ENCODE data around the gene CLTA. TPM values are rescaled to one million over a fixed set of nuclear protein-coding genes. Genes with fewer than 3 reads are reported as not detected.
A peak's percentile ranks its signal among the peaks of the same experiment; 100 is the strongest.

The CLTA gene
- total and polyA plus RNA-seq, 9 donors: 170 to 243 (median 216) TPM

DNA sequence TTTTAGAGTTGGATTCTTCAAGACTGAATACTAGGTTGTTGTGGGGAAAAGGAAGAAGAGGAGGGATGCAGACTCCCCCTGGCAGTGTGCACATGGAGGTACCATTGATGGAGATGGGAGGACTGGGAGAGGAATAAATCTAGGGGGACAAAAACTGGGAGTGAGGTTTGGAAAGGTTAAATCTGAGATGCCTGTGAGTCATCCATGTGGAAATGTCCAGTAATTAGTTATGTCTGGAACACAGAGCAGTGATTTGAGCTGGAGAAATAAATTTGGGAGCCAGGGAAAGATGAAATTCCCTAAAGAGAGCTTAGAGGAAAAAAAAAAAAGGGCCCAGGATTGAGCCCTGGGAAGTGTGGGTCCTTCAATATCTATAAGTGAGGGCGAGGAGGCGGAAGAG lies 29.5 kb upstream of the CLTA start:
- 72 to 83% (median 74%) methylated on average over 2 of the region's 2 CpGs for WGBS, 3 donors
- peaks cover 6% of the 10 kb centered on the region for H3K4me1 ChIP-seq (ENCODE audit: insufficient read depth)
- no peaks in the 10 kb centered on the region for H3K27me3 ChIP-seq
- H3K36me3 ChIP-seq: no peaks in the 10 kb centered on the region
- no peak overlapping the region for H3K27ac ChIP-seq
- intact Hi-C loops (cut with DNase I): loop anchor here in 2 of 4 donors (1.0 to 2.0 kb wide), 2 partner anchors 20 to 66 kb away; no protein-coding TSS in a partner anchor
- no peak overlapping the region for H3K4me3 ChIP-seq
- no peaks in the 10 kb centered on the region for H3K9me3 ChIP-seq
- TF ChIP-seq EP300 (IDR thresholded peaks at IDR 0.05) (no peak), POLR2A (IDR thresholded peaks at IDR 0.05) (no peak)
- TF ChIP-seq, protein P1, sequence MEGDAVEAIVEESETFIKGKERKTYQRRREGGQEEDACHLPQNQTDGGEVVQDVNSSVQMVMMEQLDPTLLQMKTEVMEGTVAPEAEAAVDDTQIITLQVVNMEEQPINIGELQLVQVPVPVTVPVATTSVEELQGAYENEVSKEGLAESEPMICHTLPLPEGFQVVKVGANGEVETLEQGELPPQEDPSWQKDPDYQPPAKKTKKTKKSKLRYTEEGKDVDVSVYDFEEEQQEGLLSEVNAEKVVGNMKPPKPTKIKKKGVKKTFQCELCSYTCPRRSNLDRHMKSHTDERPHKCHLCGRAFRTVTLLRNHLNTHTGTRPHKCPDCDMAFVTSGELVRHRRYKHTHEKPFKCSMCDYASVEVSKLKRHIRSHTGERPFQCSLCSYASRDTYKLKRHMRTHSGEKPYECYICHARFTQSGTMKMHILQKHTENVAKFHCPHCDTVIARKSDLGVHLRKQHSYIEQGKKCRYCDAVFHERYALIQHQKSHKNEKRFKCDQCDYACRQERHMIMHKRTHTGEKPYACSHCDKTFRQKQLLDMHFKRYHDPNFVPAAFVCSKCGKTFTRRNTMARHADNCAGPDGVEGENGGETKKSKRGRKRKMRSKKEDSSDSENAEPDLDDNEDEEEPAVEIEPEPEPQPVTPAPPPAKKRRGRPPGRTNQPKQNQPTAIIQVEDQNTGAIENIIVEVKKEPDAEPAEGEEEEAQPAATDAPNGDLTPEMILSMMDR (IDR thresholded peaks at IDR 0.05): no peak
- DNase-seq: no peak

DNA sequence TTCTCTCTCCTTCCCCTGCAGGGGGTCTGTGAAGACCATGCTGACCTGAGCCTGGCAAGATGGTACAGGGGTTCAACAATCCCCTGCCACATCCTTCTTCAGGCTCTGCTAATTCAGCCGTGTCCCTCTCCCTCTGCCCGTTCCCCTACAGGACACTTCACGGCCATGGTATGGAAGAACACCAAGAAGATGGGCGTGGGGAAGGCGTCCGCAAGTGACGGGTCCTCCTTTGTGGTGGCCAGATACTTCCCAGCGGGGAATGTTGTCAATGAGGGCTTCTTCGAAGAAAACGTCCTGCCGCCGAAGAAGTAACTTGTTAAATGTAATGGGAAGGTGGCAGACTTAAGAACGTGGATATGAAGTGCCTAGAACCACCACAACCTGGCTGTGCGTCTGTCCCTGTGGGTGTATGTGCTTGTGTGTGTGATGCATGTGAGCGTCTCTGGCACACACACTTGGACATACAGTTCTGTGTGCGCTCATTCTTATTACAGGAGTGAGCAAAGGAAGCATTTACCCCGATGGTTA lies 28.4 kb upstream of the CLTA start:
- H3K27me3 ChIP-seq: no peaks in the 10 kb centered on the region
- no peaks in the 10 kb centered on the region for H3K36me3 ChIP-seq
- TF ChIP-seq POLR2A (IDR thresholded peaks at IDR 0.05) (no peak), EP300 (IDR thresholded peaks at IDR 0.05) (no peak)
- TF ChIP-seq, protein P1 (IDR thresholded peaks at IDR 0.05): no peak
- peak in 3 of 5 donors; percentile 35 to 38 (median 38) for DNase-seq
- peak overlapping the region in 1 of 2 donors; percentile 76 for H3K27ac ChIP-seq
- H3K4me1 ChIP-seq (ENCODE audit: insufficient read depth): peaks cover 6% of the 10 kb centered on the region
- no peaks in the 10 kb centered on the region for H3K9me3 ChIP-seq
- 92 to 95% (median 93%) methylated on average over 17 of the region's 17 CpGs for WGBS, 3 donors
- intact Hi-C loops (cut with DNase I): no loop called here
- no peak overlapping the region for H3K4me3 ChIP-seq

DNA sequence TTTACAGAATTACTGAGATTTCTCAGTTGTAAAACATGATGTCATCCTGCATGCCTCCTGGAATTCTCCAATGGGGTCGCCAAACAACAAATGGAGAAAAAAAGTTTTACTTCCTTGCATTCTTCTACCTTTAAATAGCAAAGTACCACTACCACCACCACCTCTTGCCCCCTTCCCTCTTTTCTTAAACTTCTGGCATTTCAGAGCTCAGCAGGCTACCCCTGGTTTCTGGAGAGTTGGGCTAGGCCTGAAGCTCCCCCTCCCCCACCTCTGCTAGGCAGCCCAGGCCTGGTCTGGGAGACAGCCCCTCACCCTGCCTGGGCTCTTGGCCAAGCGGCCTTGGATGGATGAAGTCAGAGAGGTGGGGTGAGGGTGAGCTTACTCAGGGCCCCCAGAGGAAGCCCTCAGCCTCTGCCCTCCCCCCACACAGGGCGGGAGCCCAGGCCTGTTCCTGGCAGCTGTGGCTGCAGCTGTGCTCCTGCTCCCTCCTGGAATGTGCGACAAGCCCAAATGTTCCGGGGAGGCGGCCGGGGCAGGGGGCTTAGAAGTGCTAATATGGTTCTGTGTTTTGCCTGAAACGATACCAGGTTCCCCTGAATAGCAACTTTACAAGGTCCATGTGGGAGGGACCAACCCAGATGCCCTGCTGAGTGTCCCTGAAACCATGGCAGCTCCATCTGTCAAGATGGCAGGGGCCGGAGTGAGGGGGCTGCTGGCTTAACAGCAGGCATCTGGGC lies 27.5 kb upstream of the CLTA start:
- intact Hi-C loops (cut with DNase I): no loop called here
- H3K27ac ChIP-seq: peak overlapping the region; percentile 46 to 76
- peak; percentile 88 to 97 (median 96) for DNase-seq
- H3K27me3 ChIP-seq: no peaks in the 10 kb centered on the region
- TF ChIP-seq, protein P1 (IDR thresholded peaks at IDR 0.05): no peak
- TF ChIP-seq EP300 (IDR thresholded peaks at IDR 0.05): no peak
- no peak for TF ChIP-seq POLR2A (IDR thresholded peaks at IDR 0.05)
- H3K4me1 ChIP-seq (ENCODE audit: insufficient read depth): peaks cover 6% of the 10 kb centered on the region
- 7 to 12% (median 7%) methylated on average over 9 of the region's 9 CpGs for WGBS, 3 donors
- H3K4me3 ChIP-seq: no peak overlapping the region
- H3K9me3 ChIP-seq: no peaks in the 10 kb centered on the region
- no peaks in the 10 kb centered on the region for H3K36me3 ChIP-seq

DNA sequence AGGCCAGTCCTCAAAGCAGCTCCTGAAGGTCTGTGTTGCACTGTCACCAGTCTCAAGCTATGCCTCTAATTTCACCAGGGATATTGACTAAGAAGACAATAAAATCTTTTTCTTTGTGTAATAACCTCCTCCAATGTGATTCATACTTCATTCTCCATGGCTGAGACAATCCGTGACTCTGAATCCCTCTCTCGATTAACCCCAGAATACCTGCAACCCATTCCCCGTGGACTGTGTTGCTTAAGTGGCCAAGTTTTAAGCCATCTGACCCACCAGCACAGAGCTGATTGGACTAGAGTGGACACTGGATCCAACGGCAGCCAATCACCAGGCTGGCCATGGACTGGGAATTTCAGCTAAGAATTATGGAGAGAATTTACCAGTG lies 26.9 kb upstream of the CLTA start:
- no peak overlapping the region for H3K4me3 ChIP-seq
- DNase-seq: peak in 1 of 5 donors; percentile 18
- no peaks in the 10 kb centered on the region for H3K27me3 ChIP-seq
- no peaks in the 10 kb centered on the region for H3K36me3 ChIP-seq
- 39 to 50% (median 49%) methylated on average over 4 of the region's 4 CpGs for WGBS, 3 donors
- intact Hi-C loops (cut with DNase I): no loop called here
- peaks cover 6% of the 10 kb centered on the region for H3K4me1 ChIP-seq (ENCODE audit: insufficient read depth)
- no peaks in the 10 kb centered on the region for H3K9me3 ChIP-seq
- H3K27ac ChIP-seq: peak overlapping the region; percentile 46 to 76
- TF ChIP-seq, protein P1 (IDR thresholded peaks at IDR 0.05): no peak
- TF ChIP-seq EP300 (IDR thresholded peaks at IDR 0.05) (no peak), POLR2A (IDR thresholded peaks at IDR 0.05) (no peak)

Data from ovary (tissue), 9 donors.